ENCODE data around the gene MRPL20. TPM values are rescaled to one million over a fixed set of nuclear protein-coding genes. Genes with fewer than 3 reads are reported as not detected.

Gene MRPL20
- total RNA-seq, 1 experiment from 2014 or later, result 90.8 TPM

DNA sequence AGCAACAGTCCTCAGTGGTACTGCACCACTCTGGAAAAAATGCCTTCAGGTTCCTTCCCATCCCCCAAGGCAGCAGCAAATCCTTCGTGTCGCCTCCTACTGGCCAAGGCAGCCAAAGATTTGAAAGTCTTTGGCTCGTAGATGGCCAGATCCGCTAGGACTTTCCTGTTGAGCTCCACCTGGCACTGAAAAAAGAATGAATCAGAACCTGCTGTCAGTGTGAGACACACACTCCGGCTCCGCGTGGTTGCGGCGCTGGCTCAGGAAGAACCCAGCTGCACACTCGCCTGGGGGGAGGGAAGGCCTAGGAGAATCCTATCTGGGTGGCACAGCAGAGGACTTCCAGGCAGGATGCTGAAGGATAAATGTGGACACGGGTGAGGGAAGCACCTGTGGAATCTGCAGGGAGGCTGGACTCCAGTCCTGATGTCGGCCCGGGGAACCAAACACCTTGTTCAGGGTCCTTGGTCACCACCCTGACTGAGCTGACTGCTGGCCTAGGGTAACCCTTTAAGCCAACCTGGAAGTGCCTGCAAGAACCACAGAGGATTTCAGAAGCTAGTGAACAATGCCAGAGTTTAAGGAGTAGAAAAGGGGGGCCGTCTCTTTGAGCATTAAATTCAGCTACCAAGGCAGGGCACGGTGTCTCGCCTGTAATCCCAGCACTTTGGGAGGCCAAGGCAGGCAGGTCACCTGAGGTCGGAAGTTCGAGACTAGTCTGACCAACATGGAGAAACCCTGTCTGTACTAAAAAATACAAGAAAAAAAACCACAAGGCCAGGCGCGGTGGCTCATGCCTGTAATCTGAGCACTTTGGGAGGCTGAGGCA lies 4.8 kb downstream of the MRPL20 start:
- Histone ChIP-seq H3K27ac (no peak overlapping the region), H3K4me1 (replicated peaks; ENCODE audit: insufficient read depth) (peaks cover 33% of the 10 kb centered on the region), H3F3A (ENCODE audit: insufficient read depth, low read depth) (peaks cover 52% of the 10 kb centered on the region), H3K27me3 (ENCODE audit: insufficient read depth, low read depth) (no peaks in the 10 kb centered on the region), H3K4me3 (no peak overlapping the region), H3K4me2 (no peak overlapping the region), H3K79me2 (ENCODE audit: low read depth) (peaks cover 71% of the 10 kb centered on the region), H4K20me1 (ENCODE audit: insufficient read depth) (peaks cover 4% of the 10 kb centered on the region; the same call in 1 of the 2 replicates), H3K9me3 (ENCODE audit: insufficient read depth, low read depth) (no peaks in the 10 kb centered on the region), H3K36me3 (ENCODE audit: low read depth) (peaks cover 34% of the 10 kb centered on the region), H3K9me2 (ENCODE audit: insufficient read depth) (no peaks in the 10 kb centered on the region), H2AFZ (no peak overlapping the region)
- CTCF ChIA-PET, result no interaction called here
- TF ChIP-seq EZH2 (IDR thresholded peaks at IDR 0.05; ENCODE audit: low read depth), result no peak
- TF ChIP-seq, protein P1, sequence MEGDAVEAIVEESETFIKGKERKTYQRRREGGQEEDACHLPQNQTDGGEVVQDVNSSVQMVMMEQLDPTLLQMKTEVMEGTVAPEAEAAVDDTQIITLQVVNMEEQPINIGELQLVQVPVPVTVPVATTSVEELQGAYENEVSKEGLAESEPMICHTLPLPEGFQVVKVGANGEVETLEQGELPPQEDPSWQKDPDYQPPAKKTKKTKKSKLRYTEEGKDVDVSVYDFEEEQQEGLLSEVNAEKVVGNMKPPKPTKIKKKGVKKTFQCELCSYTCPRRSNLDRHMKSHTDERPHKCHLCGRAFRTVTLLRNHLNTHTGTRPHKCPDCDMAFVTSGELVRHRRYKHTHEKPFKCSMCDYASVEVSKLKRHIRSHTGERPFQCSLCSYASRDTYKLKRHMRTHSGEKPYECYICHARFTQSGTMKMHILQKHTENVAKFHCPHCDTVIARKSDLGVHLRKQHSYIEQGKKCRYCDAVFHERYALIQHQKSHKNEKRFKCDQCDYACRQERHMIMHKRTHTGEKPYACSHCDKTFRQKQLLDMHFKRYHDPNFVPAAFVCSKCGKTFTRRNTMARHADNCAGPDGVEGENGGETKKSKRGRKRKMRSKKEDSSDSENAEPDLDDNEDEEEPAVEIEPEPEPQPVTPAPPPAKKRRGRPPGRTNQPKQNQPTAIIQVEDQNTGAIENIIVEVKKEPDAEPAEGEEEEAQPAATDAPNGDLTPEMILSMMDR (conservative IDR thresholded peaks at IDR 0.05), result peak; percentile 59
- intact Hi-C loops (cut with micrococcal nuclease; ENCODE audit: unreplicated experiment), result no loop called here
- BruUV-seq (replicated peaks), result no TSS peak
- peak; percentile 25 to 39 for DNase-seq
- POLR2A ChIA-PET (ENCODE audit: unreplicated experiment), result interaction anchor here (0.6 to 1.0 kb wide), 2 partner anchors 27 to 28 kb away, joined by 3 to 9 read pairs; no protein-coding TSS in a partner anchor

DNA sequence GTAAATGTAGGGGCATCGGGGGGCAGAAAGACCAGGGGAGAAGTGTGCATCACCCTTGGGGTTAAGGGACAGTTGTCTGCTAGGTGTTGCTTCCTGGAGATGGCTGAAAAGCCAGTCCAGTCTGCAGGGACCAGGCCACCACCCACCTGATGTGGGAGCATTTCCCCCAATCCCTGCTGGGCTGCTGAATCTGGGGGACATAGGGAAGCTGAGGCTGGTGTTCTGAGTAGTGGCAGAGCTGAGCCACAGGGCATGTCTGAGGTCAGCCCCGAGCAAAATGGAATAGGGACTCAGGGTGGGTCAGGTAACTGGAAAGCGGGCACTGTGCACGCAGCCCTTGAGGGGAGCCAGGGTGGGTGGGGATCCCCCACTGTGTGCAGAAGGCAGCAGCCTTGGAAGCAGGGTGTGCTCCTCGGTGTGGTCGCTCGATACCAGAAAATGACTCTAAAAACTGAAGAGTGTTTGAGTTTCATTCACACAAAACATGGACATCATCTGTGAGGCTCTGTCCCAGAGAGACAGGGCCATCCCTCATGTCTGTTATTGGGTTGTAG lies 5.6 kb downstream of the MRPL20 start:
- Histone ChIP-seq H3K27me3 (ENCODE audit: insufficient read depth, low read depth) (no peaks in the 10 kb centered on the region), H3K27ac (no peak overlapping the region), H3K4me3 (no peak overlapping the region), H3K9me2 (ENCODE audit: insufficient read depth) (no peaks in the 10 kb centered on the region), H3K4me2 (no peak overlapping the region), H3K36me3 (ENCODE audit: low read depth) (peaks cover 37% of the 10 kb centered on the region), H2AFZ (no peak overlapping the region), H4K20me1 (ENCODE audit: insufficient read depth) (peaks cover 4% of the 10 kb centered on the region; the same call in 1 of the 2 replicates), H3K9me3 (ENCODE audit: insufficient read depth, low read depth) (no peaks in the 10 kb centered on the region), H3F3A (ENCODE audit: insufficient read depth, low read depth) (peaks cover 58% of the 10 kb centered on the region), H3K4me1 (replicated peaks; ENCODE audit: insufficient read depth) (peaks cover 36% of the 10 kb centered on the region), H3K79me2 (ENCODE audit: low read depth) (peaks cover 71% of the 10 kb centered on the region)
- no TSS peak for BruUV-seq (replicated peaks)
- CTCF ChIA-PET, result no interaction called here
- intact Hi-C loops (cut with micrococcal nuclease; ENCODE audit: unreplicated experiment), result no loop called here
- no peak for TF ChIP-seq EZH2 (IDR thresholded peaks at IDR 0.05; ENCODE audit: low read depth)
- TF ChIP-seq, protein P1 (conservative IDR thresholded peaks at IDR 0.05), result no peak
- no peak for DNase-seq
- POLR2A ChIA-PET (ENCODE audit: unreplicated experiment), result interaction anchor here (0.6 kb wide), 1 partner anchor 28 kb away, joined by 3 read pairs; no protein-coding TSS in a partner anchor

DNA sequence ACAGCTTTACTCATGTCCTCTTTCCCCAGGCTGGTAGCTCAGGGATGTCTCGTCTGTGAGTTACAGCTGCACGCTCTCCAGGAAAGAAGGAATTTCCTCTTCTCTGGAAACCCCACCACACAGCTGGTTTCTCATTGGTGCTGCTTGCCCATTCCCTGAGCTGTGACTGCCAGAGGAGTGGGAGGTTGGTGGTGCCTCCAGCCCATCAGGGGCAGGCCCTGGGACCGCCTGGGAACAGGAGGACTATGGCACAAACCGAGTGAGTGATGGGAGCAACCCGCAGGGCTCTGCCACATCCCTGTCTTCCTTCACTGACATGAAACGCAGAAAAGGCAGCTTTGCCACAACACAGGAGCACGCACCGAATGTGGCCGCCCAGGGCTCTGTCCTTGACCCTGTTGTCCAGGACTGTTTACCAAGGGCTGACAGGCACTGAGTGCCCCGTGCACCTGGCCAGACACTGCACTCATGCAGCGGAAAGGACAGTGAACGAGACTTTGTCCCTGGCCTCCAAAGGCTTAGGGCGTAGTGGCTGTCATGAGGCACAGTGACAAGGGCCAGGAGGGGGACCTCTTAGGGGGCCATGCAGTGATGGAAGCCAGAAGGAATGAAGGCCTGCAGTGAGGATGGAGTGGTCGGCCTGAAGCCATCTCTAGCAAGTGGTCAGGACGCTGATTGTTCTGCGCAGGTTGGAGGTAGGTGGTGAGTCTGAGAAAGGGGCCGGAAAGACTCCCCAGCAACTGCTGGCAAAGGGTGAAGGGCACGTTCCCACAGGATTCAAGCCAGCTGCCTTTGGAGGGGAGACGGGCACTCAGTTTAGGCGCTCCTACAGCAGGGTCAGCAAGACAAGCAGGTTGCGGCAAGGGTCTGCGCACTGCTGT lies 6.3 kb downstream of the MRPL20 start:
- ChIA-PET POLR2A (ENCODE audit: unreplicated experiment) (no interaction called here), CTCF (no interaction called here)
- no peak overlapping the region for H2AFZ ChIP-seq
- TF ChIP-seq, protein P1 (conservative IDR thresholded peaks at IDR 0.05), result no peak
- no peak for TF ChIP-seq EZH2 (IDR thresholded peaks at IDR 0.05; ENCODE audit: low read depth)
- H3K27ac ChIP-seq, result no peak overlapping the region
- H3K4me3 ChIP-seq, result peak overlapping the region; percentile 80
- BruUV-seq (replicated peaks), result TSS peak; percentile 58
- H3F3A ChIP-seq (ENCODE audit: insufficient read depth, low read depth), result peaks cover 62% of the 10 kb centered on the region
- DNase-seq, result no peak
- peaks cover 4% of the 10 kb centered on the region for H4K20me1 ChIP-seq (ENCODE audit: insufficient read depth)
- H3K79me2 ChIP-seq (ENCODE audit: low read depth), result peaks cover 69% of the 10 kb centered on the region
- H3K4me1 ChIP-seq (replicated peaks; ENCODE audit: insufficient read depth), result peaks cover 31% of the 10 kb centered on the region
- H3K9me3 ChIP-seq (ENCODE audit: insufficient read depth, low read depth), result no peaks in the 10 kb centered on the region
- intact Hi-C loops (cut with micrococcal nuclease; ENCODE audit: unreplicated experiment), result no loop called here
- no peaks in the 10 kb centered on the region for H3K27me3 ChIP-seq (ENCODE audit: insufficient read depth, low read depth)
- H3K36me3 ChIP-seq (ENCODE audit: low read depth), result peaks cover 36% of the 10 kb centered on the region
- peak overlapping the region; percentile 81 for H3K4me2 ChIP-seq
- H3K9me2 ChIP-seq (ENCODE audit: insufficient read depth), result no peaks in the 10 kb centered on the region

Data from PC-9 (cell line).